Measurements from ENCODE around the gene MB21D2. TPM values are rescaled to one million over a fixed set of nuclear protein-coding genes. Genes with fewer than 3 reads are reported as not detected.

The MB21D2 gene
- total RNA-seq, 1 experiment from 2014 or later = 2.8 TPM

GRCh38 chr3:192825216-192825615, 92.4 kb downstream of the MB21D2 start:
- no peaks in the 10 kb centered on the region for H3K9me2 ChIP-seq (ENCODE audit: insufficient read depth)
- no peak overlapping the region for H3K4me3 ChIP-seq (replicated peaks in 1 of 2; ENCODE audit: low read depth in 1 of 2, low read length in 2 of 2)
- H4K20me1 ChIP-seq (ENCODE audit: insufficient read depth) = no peaks in the 10 kb centered on the region
- no peaks in the 10 kb centered on the region for H3K9me3 ChIP-seq (ENCODE audit: control insufficient read depth in 1 of 2, insufficient read depth in 1 of 2, low read depth in 1 of 2, low read length in 2 of 2)
- BruUV-seq (replicated peaks) = no TSS peak
- intact Hi-C loops (cut with micrococcal nuclease) = no loop called here
- RAD21 ChIA-PET (ENCODE audit: low non-redundant PET in 1 of 2, low total read pairs in 2 of 2, uncharacterized antibody in 2 of 2, unreplicated experiment in 2 of 2) = no interaction called here
- H2AFZ ChIP-seq (ENCODE audit: low read depth, low read length, poor library complexity, severe bottlenecking) = no peak overlapping the region
- no peaks in the 10 kb centered on the region for H3K79me2 ChIP-seq (ENCODE audit: insufficient read depth, low read length)
- H3K27ac ChIP-seq (ENCODE audit: low read depth, low read length) = no peak overlapping the region
- H3K36me3 ChIP-seq (ENCODE audit: control insufficient read depth in 1 of 2, insufficient read depth in 2 of 2, low read length in 2 of 2) = no peaks in the 10 kb centered on the region
- DNase-seq (ENCODE audit: low read depth, low spot score) (no peak), ATAC-seq (no peak)
- POLR2A ChIA-PET = no interaction called here
- no peak for TF ChIP-seq EZH2 (IDR thresholded peaks at IDR 0.05)
- TF ChIP-seq SP1 (IDR thresholded peaks at IDR 0.05; ENCODE audit: low read depth) = no peak
- no peak for TF ChIP-seq RAD21 (IDR thresholded peaks at IDR 0.05; ENCODE audit: low read depth)
- TF ChIP-seq TCF7L2 (IDR thresholded peaks at IDR 0.05; ENCODE audit: borderline replicate concordance, extremely low read depth, insufficient read depth, insufficient read length) = no peak
- TF ChIP-seq ZBTB33 (IDR thresholded peaks at IDR 0.05; ENCODE audit: extremely low read depth, insufficient replicate concordance, low read length) = no peak
- TF ChIP-seq EZH2phosphoT487 (IDR thresholded peaks at IDR 0.05; ENCODE audit: borderline replicate concordance) = no peak
- no peak for TF ChIP-seq ATF3 (IDR thresholded peaks at IDR 0.05)
- TF ChIP-seq SRF (IDR thresholded peaks at IDR 0.05; ENCODE audit: low read depth) = no peak
- TF ChIP-seq CTCF (IDR thresholded peaks at IDR 0.05 in 2 of 3, conservative IDR thresholded peaks at IDR 0.05 in 1 of 3; ENCODE audit: borderline replicate concordance in 1 of 3, insufficient read depth in 1 of 3, low read depth in 2 of 3, low read length in 2 of 3) = no peak
- no peak for TF ChIP-seq ELF1 (IDR thresholded peaks at IDR 0.05; ENCODE audit: borderline replicate concordance, low read depth)
- no peak for TF ChIP-seq CEBPB (IDR thresholded peaks at IDR 0.05; ENCODE audit: low read depth)
- no peak for TF ChIP-seq ZNF274 (IDR thresholded peaks at IDR 0.05; ENCODE audit: low read depth, low read length)
- no peak for TF ChIP-seq YY1 (IDR thresholded peaks at IDR 0.05; ENCODE audit: extremely low read depth, insufficient replicate concordance, low read depth, low read length)
- CTCF ChIA-PET = no interaction called here
- peaks cover 3 to 4% of the 10 kb centered on the region in 2 experiments; a peak in 3 of 4 replicates for H3K4me1 ChIP-seq (ENCODE audit: control insufficient read depth in 1 of 2, insufficient read depth in 2 of 2, low read length in 2 of 2)
- H3K9ac ChIP-seq (ENCODE audit: low read length) = no peak overlapping the region
- no peaks in the 10 kb centered on the region for H3K27me3 ChIP-seq (ENCODE audit: insufficient read depth, low read length)
- H3K4me2 ChIP-seq (ENCODE audit: low read length) = no peak overlapping the region

Data from HCT116 (cell line).